ENCODE results near the gene GPR132.

GPR132 gene

GRCh38 chr14:105072381-105072861, 7.2 kb upstream of the GPR132 start:
- in situ Hi-C loops (cut with HindIII; ENCODE audit: low sequenced_read_pairs), result no loop called here
- no peak overlapping the region for H3K4me3 ChIP-seq (ENCODE audit: low read depth, low read length)
- TF ChIP-seq, protein P1, sequence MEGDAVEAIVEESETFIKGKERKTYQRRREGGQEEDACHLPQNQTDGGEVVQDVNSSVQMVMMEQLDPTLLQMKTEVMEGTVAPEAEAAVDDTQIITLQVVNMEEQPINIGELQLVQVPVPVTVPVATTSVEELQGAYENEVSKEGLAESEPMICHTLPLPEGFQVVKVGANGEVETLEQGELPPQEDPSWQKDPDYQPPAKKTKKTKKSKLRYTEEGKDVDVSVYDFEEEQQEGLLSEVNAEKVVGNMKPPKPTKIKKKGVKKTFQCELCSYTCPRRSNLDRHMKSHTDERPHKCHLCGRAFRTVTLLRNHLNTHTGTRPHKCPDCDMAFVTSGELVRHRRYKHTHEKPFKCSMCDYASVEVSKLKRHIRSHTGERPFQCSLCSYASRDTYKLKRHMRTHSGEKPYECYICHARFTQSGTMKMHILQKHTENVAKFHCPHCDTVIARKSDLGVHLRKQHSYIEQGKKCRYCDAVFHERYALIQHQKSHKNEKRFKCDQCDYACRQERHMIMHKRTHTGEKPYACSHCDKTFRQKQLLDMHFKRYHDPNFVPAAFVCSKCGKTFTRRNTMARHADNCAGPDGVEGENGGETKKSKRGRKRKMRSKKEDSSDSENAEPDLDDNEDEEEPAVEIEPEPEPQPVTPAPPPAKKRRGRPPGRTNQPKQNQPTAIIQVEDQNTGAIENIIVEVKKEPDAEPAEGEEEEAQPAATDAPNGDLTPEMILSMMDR (IDR thresholded peaks at IDR 0.05; ENCODE audit: low read depth, low read length, missing control alignments), result no peak
- no peak for DNase-seq (ENCODE audit: low read depth)

DNA sequence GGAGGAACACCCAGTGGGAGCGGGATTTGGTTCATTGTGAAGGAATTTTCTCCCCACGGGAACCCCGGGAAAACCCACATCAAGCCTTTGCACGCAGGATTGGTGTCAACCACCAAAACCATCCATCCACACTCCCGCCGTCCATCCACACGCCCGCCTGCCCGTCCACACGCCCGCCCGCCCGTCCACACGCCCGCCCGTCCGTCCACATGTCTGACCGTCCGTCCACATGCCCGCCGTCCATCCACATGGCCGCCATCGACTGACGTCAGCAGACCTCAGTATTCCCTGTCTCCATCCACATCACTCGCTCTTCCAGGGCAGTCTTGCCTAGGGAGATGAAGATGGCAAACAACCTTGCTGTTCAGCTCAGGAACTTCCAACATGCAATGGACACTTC, 6.7 kb upstream of the GPR132 start:
- no peak overlapping the region for H3K4me3 ChIP-seq (ENCODE audit: low read depth, low read length)
- TF ChIP-seq, protein P1 (IDR thresholded peaks at IDR 0.05; ENCODE audit: low read depth, low read length, missing control alignments), result no peak
- no peak for DNase-seq (ENCODE audit: low read depth)
- in situ Hi-C loops (cut with HindIII; ENCODE audit: low sequenced_read_pairs), result no loop called here

DNA sequence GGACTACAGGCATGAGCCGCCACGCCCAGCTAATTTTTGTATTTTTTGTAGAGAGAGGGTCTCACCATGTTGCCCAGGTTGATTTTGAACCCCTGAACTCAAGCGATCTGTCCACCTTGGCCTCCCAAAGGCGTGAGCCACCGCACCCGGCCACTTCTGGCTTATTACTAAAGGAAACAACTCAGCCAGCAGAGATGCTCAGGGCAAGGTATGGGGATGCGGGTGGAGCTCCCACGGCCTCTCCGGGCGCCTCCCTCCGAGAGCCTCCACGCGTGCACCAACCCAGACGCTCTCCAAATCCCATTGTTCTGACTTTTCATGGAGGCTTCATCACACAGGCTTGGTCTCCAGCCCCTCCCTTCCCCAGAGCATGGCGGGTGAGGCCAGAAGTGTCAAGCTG, 6.1 kb upstream of the GPR132 start:
- TF ChIP-seq, protein P1 (IDR thresholded peaks at IDR 0.05; ENCODE audit: low read depth, low read length, missing control alignments), result no peak
- DNase-seq (ENCODE audit: low read depth), result no peak
- H3K4me3 ChIP-seq (ENCODE audit: low read depth, low read length), result no peak overlapping the region
- in situ Hi-C loops (cut with HindIII; ENCODE audit: low sequenced_read_pairs), result no loop called here

- in situ Hi-C loops (cut with HindIII; ENCODE audit: low sequenced_read_pairs), result no loop called here
- no peak overlapping the region for H3K4me3 ChIP-seq (ENCODE audit: low read depth, low read length)
- no peak for DNase-seq (ENCODE audit: low read depth)
- TF ChIP-seq, protein P1 (IDR thresholded peaks at IDR 0.05; ENCODE audit: low read depth, low read length, missing control alignments), result no peak
These were observed 5.5 kb upstream of the GPR132 start for GRCh38 chr14:105070760-105071137.

DNA sequence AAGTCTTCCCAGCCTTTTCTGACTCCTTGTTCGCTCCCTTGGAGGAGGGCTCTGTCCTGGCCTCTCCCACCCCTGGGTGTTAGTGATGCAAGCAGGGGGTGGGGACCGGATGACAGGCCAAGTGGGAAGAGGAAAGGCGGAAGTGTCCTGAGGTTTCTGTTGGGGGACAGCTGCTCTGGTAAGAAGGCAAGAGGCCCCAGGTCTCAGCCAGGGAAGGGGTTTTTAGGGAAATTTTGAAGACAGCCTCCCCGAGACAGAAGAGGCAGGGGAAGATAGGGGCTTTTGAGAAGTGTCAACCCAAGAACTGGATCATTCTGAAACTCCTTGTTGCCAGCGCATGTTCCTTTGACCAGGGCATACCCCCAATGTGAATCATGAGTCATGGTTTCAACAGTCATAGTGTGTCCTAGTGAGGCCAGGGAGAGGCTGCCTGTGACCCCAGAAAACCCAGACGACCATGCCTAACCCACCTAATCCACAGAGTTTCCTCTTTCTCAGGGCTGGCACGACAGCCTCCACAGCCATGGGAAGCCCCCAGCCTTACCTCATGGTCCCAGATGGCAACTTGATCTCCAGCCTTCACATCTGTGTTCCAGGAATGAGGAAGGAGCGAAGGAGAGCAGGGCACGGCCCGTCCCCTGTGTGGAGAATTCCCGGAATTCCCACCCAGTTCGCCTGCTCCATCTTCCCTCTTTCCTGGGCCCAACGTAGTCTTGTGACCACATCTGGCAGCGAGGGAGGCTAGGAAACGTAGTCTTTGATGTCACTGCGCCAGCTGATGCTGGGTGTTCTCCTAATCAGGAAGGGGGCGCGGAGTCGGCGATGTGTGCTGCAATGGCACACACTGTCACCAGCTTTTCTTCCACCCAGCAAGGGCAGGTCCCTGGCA, 4.9 kb upstream of the GPR132 start:
- H3K4me3 ChIP-seq (ENCODE audit: low read depth, low read length), result no peak overlapping the region
- TF ChIP-seq, protein P1 (IDR thresholded peaks at IDR 0.05; ENCODE audit: low read depth, low read length, missing control alignments), result no peak
- in situ Hi-C loops (cut with HindIII; ENCODE audit: low sequenced_read_pairs), result no loop called here
- DNase-seq (ENCODE audit: low read depth), result no peak

- H3K4me3 ChIP-seq (ENCODE audit: low read depth, low read length), result no peak overlapping the region
- no peak for DNase-seq (ENCODE audit: low read depth)
- TF ChIP-seq, protein P1 (IDR thresholded peaks at IDR 0.05; ENCODE audit: low read depth, low read length, missing control alignments), result no peak
- in situ Hi-C loops (cut with HindIII; ENCODE audit: low sequenced_read_pairs), result no loop called here
These were observed 4.3 kb upstream of the GPR132 start for GRCh38 chr14:105069522-105069870.
